VCaP (cell line): Measurements from ENCODE around the gene CHST12.

Source experiments
- H3K27ac ChIP-seq: fragments of 450-650 bp; 2 replicates; pipeline ENCODE4 v1.5.1; 2017
- TF ChIP-seq, protein P1 (sequence below): fragments of 450-650 bp; conservative IDR thresholded peaks from 2 replicates; pipeline ENCODE4 v1.5.1; 2017; ENCODE audit warnings: mild to moderate bottlenecking, moderate library complexity

Gene CHST12

DNA sequence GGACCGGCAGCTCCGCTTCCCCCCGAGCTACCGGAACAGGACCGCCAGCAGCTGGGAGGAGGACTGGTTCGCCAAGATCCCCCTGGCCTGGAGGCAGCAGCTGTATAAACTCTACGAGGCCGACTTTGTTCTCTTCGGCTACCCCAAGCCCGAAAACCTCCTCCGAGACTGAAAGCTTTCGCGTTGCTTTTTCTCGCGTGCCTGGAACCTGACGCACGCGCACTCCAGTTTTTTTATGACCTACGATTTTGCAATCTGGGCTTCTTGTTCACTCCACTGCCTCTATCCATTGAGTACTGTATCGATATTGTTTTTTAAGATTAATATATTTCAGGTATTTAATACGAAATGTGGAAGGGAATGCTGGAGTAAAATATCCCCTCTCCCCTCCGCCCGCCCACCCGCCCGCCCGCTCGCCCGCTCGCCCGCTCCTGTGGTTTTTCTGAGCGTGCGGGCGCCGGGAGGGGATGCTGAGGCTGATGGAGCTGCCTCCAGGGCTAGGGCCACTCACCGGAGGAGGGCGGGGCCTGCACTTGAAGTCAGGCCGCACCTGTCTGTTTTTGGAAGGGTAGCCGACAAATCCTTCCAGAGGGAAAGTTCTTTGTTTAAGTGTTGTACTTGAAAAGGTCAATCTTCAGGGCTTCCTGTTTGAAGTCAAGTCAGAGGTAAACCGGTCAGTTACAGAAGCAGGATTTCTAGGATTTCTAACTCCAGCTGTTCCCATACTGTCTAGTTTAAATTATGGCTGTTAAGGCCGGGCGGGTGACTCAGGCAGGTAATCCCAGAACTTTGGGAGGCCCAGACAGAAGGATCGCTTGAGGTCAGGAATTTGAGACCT, 30.5 kb downstream of the CHST12 start:
- TF ChIP-seq, protein P1, sequence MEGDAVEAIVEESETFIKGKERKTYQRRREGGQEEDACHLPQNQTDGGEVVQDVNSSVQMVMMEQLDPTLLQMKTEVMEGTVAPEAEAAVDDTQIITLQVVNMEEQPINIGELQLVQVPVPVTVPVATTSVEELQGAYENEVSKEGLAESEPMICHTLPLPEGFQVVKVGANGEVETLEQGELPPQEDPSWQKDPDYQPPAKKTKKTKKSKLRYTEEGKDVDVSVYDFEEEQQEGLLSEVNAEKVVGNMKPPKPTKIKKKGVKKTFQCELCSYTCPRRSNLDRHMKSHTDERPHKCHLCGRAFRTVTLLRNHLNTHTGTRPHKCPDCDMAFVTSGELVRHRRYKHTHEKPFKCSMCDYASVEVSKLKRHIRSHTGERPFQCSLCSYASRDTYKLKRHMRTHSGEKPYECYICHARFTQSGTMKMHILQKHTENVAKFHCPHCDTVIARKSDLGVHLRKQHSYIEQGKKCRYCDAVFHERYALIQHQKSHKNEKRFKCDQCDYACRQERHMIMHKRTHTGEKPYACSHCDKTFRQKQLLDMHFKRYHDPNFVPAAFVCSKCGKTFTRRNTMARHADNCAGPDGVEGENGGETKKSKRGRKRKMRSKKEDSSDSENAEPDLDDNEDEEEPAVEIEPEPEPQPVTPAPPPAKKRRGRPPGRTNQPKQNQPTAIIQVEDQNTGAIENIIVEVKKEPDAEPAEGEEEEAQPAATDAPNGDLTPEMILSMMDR: no peak
- no peak overlapping the region for H3K27ac ChIP-seq

DNA sequence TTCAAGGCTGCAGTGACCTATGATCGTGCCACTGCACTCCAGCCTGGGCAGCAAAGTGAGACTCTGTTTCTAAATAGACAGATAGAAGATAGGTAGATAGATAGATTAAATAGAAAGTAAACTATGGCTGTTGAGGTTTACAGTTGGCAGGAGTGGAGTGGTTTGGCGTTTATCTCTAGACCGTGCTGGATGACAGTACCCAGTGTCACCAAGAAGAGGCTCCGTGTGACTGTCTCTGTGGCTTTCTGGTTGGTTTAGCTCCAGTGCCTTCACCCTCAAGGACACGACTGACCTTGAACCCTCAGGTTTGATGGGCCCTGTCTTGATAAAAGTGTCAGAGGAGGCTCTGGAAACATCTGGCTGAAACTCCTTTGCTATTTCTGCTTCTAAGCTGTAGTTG, 31.7 kb downstream of the CHST12 start:
- TF ChIP-seq, protein P1: no peak
- no peak overlapping the region for H3K27ac ChIP-seq

DNA sequence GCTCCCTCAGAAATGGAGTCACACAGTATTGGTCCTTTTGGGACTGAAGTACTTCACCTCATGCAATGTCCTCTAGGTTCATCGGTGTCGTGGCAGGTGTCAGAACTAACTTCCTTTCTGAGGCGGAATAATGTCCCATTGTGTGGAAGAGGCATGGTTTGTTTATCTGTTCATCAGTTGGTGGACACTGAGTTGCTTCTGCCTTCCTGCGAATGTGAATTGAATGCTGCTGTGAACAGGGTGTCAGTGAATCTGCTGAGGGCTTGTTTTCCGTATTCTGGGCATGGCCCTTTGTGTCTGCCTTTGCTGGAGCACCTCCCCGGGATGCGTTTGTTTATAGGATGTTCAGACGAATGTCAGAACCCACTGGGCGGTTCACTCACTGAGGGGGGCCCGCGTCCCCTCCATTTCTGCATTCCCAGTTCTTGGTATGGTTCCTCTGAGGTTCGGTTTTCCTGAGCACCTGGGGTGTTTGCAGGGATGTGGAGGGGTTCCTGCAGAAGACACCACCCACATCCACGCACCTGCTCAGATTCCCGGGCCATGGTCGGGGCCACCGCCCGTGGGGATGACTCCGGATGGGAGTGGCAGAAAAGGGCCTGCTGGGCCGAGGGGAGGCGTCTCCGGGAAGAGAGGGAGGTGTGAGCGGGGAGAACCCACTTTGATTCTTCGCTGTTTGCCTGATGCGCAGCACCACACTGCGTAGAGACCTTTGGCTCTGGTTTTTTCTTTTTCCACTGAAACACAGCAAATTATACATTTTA, 33.1 kb downstream of the CHST12 start:
- no peak overlapping the region for H3K27ac ChIP-seq
- TF ChIP-seq, protein P1: no peak

DNA sequence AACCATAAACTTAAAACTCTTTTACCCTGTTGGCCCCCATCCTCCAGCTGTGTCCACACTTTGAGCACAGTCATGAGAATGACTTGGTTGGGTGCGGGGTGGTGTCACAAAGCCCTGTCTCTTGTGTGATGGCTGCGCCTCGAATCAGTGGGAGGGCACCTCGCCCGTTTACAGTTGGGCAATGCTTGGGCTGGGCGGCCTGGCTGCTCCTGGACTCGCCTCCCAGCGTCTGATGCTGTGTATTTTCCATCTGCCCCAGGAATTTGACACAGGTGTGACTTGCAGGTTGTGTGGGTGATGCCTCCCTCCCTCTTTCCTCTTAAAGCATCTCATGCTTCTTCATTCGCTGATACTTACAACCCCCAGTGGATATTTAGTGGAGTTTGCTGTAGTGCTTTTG, 33.7 kb downstream of the CHST12 start:
- no peak overlapping the region for H3K27ac ChIP-seq
- TF ChIP-seq, protein P1: no peak

DNA sequence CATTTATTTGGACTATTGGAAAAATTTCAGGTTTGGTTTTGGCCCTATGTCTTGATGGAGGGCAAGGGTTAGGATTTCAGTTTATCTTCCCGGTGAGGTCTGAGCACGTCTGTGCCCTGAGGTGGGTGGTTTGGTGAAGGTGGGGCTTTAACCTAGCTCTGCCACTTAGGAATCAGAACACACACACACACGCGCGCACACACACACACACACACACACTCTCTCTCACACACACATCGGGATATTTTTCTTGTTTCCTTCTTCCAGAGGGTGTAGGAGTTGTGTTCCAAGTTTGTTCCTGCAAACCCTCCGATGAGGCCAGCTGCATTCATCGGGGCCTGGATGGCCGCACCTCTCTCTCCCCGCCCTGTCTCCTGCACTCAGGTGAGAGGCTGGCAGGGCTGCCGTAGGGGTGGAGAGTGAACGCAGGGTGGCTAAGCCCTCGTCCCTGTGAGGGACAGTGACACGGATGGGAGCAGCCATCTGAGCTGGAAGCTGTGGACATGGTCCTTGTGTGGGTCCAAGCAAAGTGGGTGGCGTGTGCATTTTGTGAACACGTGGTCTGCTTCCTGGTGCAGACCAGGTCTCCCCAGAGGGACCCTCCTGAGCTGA, 34.2 kb downstream of the CHST12 start:
- H3K27ac ChIP-seq: no peak overlapping the region
- TF ChIP-seq, protein P1: no peak

DNA sequence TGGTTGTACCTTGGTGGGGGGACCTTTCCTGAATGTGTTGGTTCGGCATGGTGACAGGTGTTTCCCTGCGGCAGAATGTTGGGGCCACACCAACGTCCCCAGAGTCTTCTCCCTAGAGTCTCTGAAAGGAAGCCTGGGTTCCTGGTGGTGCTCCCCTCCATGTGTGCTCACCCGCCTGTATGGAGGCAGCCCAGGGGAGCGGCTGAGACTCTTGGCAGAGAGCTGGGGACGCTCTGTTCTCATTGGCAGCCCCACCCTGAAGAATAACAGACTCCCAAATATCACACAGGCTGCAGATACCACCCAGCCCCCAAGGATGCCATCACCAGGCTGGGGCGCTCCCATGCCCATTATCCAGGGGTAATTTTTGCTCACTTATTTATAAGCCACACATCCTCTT, 34.8 kb downstream of the CHST12 start:
- TF ChIP-seq, protein P1: no peak
- no peak overlapping the region for H3K27ac ChIP-seq

DNA sequence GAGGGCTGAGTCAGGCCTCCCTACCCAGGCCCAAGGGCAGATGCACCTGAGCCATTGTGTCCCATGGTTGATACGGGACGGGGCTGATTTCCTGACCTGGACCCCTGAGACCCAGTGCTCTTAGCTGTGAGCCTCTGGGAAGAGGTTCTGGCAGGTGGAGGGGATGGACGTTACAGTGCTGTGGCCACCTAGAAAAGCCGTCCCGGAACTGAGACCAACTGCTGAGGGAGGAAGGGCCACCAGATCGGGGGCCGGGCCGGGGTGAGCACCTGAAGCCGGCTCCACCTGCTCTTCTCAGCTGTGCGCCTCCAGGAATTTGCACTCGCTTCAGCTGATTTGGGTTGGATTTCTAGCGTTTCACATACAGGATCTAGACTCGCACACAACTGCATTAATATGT, 35.4 kb downstream of the CHST12 start:
- no peak overlapping the region for H3K27ac ChIP-seq
- TF ChIP-seq, protein P1: no peak
